Measurements from ENCODE around the gene FAM81A.

Gene FAM81A

DNA sequence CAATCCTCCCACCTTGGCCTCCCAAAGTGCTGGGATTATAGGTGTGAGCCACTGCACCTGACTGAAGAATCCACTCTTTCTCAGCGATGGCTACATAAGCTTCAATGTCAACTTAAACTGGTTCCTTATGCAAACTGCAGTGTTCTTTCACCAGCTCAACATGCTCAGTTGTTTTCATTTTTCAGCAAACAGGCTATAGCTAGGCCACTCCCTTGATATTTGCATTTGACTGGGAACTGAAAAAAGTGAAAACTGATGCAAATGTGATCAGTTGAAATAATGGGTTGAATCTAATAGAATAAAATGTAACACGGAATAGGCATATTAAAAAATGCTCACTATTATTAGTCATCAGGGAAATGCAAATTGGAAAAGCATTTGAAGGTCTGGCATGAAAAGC is 99.4 kb downstream of the FAM81A start:
- H3K4me3 ChIP-seq (ENCODE audit: low read depth in 1 of 2, low read length in 1 of 2): no peak overlapping the region
- H3K27me3 ChIP-seq: peaks cover 8% of the 10 kb centered on the region
- H3K9me3 ChIP-seq: no peaks in the 10 kb centered on the region
- TF ChIP-seq, protein P1, sequence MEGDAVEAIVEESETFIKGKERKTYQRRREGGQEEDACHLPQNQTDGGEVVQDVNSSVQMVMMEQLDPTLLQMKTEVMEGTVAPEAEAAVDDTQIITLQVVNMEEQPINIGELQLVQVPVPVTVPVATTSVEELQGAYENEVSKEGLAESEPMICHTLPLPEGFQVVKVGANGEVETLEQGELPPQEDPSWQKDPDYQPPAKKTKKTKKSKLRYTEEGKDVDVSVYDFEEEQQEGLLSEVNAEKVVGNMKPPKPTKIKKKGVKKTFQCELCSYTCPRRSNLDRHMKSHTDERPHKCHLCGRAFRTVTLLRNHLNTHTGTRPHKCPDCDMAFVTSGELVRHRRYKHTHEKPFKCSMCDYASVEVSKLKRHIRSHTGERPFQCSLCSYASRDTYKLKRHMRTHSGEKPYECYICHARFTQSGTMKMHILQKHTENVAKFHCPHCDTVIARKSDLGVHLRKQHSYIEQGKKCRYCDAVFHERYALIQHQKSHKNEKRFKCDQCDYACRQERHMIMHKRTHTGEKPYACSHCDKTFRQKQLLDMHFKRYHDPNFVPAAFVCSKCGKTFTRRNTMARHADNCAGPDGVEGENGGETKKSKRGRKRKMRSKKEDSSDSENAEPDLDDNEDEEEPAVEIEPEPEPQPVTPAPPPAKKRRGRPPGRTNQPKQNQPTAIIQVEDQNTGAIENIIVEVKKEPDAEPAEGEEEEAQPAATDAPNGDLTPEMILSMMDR (IDR thresholded peaks at IDR 0.05): no peak
- H3K4me1 ChIP-seq (ENCODE audit: control insufficient read depth in 1 of 2, insufficient read depth in 1 of 2, low read depth in 1 of 2, low read length in 1 of 2): peaks cover 0 to 5% of the 10 kb centered on the region in 2 experiments
- no peaks in the 10 kb centered on the region for H3K36me3 ChIP-seq
- H3K27ac ChIP-seq: no peak overlapping the region

DNA sequence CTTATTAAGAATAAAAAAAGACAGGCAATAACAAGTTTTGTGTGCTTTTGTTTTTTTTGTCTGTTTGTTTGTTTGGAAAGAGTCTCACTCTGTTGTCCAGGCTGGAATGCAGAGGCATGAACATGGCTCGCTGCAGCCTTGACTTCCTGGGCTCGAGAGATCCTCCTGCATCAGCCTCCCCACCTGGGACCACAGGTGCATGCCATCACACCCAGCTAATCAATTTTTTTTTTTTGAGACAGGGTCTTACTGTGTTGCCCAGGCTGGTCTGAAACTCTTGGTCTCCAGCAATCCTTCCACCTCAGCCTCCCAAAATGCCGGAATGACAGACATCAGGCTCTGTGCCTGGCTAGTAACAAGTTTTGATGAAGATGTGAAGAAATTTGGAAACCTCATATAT is 100.5 kb downstream of the FAM81A start:
- TF ChIP-seq, protein P1 (IDR thresholded peaks at IDR 0.05): no peak
- H3K9me3 ChIP-seq: no peaks in the 10 kb centered on the region
- no peaks in the 10 kb centered on the region for H3K36me3 ChIP-seq
- peaks cover 5 to 9% of the 10 kb centered on the region in 2 experiments for H3K4me1 ChIP-seq (ENCODE audit: control insufficient read depth in 1 of 2, insufficient read depth in 1 of 2, low read depth in 1 of 2, low read length in 1 of 2)
- H3K27me3 ChIP-seq: peaks cover 8% of the 10 kb centered on the region
- H3K27ac ChIP-seq: no peak overlapping the region
- no peak overlapping the region for H3K4me3 ChIP-seq (ENCODE audit: low read depth in 1 of 2, low read length in 1 of 2)

DNA sequence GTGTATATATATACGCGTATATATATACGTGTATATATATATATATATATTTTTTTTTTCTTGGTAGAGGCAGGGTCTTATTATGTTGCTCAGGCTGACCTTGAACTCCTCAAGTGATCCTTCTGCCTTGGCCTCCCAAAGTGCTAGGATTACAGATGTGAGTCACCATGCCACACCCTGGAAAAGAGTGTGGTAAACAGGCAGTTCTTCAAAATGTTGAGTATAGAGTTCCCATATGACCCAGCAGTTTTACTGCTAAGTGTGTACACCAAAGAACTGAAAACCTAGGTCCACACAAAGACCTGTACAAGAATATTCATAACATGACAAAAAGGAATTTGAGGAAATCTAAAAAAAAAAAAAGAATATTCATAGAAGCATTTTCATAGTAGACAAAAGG is 101.8 kb downstream of the FAM81A start:
- Histone ChIP-seq H3K27me3 (peaks cover 8% of the 10 kb centered on the region), H3K27ac (no peak overlapping the region), H3K36me3 (no peaks in the 10 kb centered on the region), H3K4me1 (ENCODE audit: control insufficient read depth in 1 of 2, insufficient read depth in 1 of 2, low read depth in 1 of 2, low read length in 1 of 2) (peaks cover 15 to 21% of the 10 kb centered on the region in 2 experiments), H3K9me3 (no peaks in the 10 kb centered on the region), H3K4me3 (ENCODE audit: low read depth in 1 of 2, low read length in 1 of 2) (no peak overlapping the region)
- TF ChIP-seq, protein P1 (IDR thresholded peaks at IDR 0.05): no peak

DNA sequence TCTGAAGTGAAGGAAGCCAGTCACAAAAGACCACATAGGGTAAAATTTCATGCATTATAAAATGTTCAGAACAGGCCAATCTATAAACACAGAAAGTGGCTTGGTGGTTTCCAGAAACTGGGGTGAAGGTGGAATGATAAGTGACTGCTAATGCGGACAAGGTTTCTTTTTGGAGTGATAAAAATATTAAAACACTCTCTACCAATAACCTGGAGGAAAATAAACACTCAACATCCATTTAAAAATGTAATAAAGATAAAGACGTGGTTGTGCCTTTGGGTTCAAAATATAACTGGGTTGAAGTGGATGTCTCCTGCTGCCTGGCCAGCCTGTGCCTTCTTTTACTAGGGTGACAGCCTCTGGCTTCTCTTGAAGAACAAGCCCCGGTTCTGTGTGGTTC is 102.7 kb downstream of the FAM81A start:
- no peak overlapping the region for H3K4me3 ChIP-seq (ENCODE audit: low read depth in 1 of 2, low read length in 1 of 2)
- TF ChIP-seq, protein P1 (IDR thresholded peaks at IDR 0.05): no peak
- H3K9me3 ChIP-seq: no peaks in the 10 kb centered on the region
- H3K27ac ChIP-seq: no peak overlapping the region
- no peaks in the 10 kb centered on the region for H3K36me3 ChIP-seq
- peaks cover 8% of the 10 kb centered on the region for H3K27me3 ChIP-seq
- peaks cover 15 to 21% of the 10 kb centered on the region in 2 experiments for H3K4me1 ChIP-seq (ENCODE audit: control insufficient read depth in 1 of 2, insufficient read depth in 1 of 2, low read depth in 1 of 2, low read length in 1 of 2)

DNA sequence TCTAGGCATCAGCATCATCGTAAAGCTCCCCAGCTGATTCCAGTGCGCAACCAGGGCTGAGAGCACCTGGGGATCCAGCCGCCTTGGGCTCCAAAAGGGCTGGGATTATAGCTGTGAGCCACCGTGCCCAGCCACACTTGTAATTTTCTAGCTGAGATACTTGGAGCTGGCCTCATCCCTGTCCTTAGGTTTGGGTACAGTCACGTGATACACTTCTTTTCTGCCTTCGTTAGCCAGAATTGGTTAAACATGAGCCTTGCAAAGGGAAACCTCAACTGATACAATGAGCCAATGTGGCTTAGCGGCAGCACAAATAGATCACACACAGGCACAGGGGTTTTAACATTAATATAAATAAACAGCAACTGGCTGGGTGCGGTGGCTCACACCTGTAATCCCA is 103.8 kb downstream of the FAM81A start:
- Histone ChIP-seq H3K4me1 (ENCODE audit: control insufficient read depth in 1 of 2, insufficient read depth in 1 of 2, low read depth in 1 of 2, low read length in 1 of 2) (peaks cover 15 to 21% of the 10 kb centered on the region in 2 experiments), H3K4me3 (ENCODE audit: low read depth in 1 of 2, low read length in 1 of 2) (no peak overlapping the region), H3K27me3 (peaks cover under 1% of the 10 kb centered on the region), H3K27ac (no peak overlapping the region), H3K9me3 (no peaks in the 10 kb centered on the region), H3K36me3 (no peaks in the 10 kb centered on the region)
- TF ChIP-seq, protein P1 (IDR thresholded peaks at IDR 0.05): no peak

Measured in neutrophil (primary cell).